Activated naive CD4-positive, alpha-beta T cell treated with anti-CD3 and anti-CD28 coated beads, Interleukin-2, amount 50 U/mL, for 24 hours (primary cell): ENCODE data around the gene ACACA.
"Not testable (repeated sequence)": the region's sequence is repeated elsewhere in the genome, so short reads cannot be mapped to it uniquely, and the experiment has no call there.

Source experiments
- H3K27ac Mint-ChIP-seq: one replicate; pipeline ENCODE4 v1.8.0; 2021; ENCODE audit warnings: mild to moderate bottlenecking, mixed read lengths
- H3K27me3 Mint-ChIP-seq: one replicate; pipeline ENCODE4 v1.8.0; 2021; ENCODE audit warnings: mixed read lengths
- H3K36me3 Mint-ChIP-seq: one replicate; pipeline ENCODE4 v1.8.0; 2021; ENCODE audit warnings: mixed read lengths
- H3K4me1 Mint-ChIP-seq: one replicate; pipeline ENCODE4 v1.8.0; 2021; ENCODE audit warnings: mixed read lengths
- H3K4me3 Mint-ChIP-seq: one replicate; pipeline ENCODE4 v1.8.0; 2021; ENCODE audit warnings: mild to moderate bottlenecking, mixed read lengths
- H3K9me3 Mint-ChIP-seq: one replicate; pipeline ENCODE4 v1.8.0; 2021; ENCODE audit warnings: mixed read lengths

ACACA gene

DNA sequence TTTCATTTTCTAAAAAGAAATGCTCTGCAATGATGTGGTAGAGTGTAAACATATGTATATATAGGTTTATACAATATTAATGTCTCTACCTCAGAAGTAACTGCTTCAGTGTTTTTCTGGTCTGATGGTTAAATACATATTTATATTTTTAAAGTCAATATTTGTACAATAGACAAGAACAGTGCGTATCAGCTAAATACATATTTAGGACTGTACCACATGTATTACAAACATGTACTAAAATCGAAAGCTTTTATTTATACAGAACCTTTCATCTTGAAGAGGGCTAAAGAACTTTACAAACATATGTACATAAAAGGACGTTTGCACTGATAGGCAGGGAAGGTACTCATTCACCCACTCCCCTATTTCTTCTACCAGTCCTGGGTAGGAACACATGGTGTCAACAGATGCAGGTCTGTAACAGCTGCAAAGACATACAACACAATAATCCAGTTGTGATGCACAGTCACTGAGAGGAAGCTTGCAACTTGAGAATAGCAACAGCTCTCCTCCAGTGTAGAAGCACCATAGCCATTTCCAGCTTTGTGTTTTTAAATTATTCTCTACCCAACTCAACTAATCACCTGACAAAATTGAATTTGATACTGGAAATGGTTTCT, 237.8 kb downstream of the ACACA start:
- Mint-ChIP-seq H3K27ac (no peak overlapping the region), H3K4me1 (no peaks in the 10 kb centered on the region), H3K36me3 (peaks cover 1% of the 10 kb centered on the region), H3K9me3 (no peaks in the 10 kb centered on the region), H3K27me3 (no peaks in the 10 kb centered on the region), H3K4me3 (no peak overlapping the region)

DNA sequence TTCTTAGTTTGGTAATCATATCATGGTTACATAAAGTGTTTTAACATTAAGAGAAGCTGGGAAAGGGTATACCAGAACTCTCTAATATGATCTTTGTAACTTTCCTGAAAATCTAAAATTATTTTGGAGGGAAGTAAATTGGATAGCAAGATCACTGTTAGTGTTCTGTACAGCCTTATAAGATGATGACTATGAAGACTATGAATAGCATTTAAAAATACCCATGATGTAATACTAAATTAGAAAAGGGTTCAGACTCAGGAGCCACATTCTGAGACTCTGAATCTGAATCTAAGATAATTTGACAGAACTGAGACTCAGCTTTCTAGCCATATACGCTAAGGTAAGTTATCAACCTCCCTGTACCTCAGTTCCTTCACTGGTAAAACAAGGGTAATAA, 238.9 kb downstream of the ACACA start:
- Mint-ChIP-seq H3K27ac (no peak overlapping the region), H3K9me3 (no peaks in the 10 kb centered on the region), H3K27me3 (no peaks in the 10 kb centered on the region), H3K4me3 (no peak overlapping the region), H3K4me1 (no peaks in the 10 kb centered on the region), H3K36me3 (peaks cover 5% of the 10 kb centered on the region)

DNA sequence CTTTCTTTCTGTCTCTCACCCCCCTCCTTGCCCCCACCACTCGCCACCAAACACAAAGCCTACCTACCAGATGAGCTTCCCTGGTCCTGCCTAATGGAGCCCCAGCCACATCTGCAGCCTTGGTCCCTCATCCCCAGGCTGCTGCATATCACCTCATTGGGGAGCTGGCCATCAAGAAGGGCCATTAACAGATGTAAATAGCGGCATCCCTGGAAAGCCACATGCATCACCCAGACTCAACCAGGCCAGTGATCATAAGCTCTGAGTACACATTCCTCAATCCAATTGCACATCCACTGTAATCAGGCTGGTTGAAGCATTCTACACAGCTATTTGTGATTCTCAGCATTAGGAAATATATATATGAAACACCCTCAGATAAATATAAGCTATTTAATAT, 242.6 kb downstream of the ACACA start:
- Mint-ChIP-seq H3K4me3 (no peak overlapping the region), H3K9me3 (no peaks in the 10 kb centered on the region), H3K27ac (no peak overlapping the region), H3K4me1 (no peaks in the 10 kb centered on the region), H3K36me3 (peaks cover 20% of the 10 kb centered on the region), H3K27me3 (no peaks in the 10 kb centered on the region)

DNA sequence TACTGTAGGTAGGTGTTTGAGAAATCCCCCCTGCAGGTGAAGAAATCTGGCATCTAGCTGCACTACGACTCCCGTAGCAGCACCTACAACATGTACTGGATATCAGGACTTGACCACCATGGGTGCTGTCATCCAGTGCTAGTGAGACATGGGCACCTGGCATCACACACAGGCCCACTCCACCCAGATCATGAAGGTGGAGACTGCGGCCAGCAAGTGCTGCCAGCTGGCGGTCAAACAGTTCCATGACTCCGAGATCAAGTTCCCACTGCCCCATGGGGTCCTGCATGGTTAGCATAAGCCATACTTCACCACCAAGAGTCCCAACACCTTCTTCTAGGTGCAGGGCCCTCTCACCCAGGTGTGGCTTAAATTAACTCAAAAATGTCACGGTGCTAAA, 243.8 kb downstream of the ACACA start:
- Mint-ChIP-seq H3K36me3 (peaks cover 23% of the 10 kb centered on the region), H3K27me3 (no peaks in the 10 kb centered on the region), H3K4me3 (no peak overlapping the region), H3K9me3 (no peaks in the 10 kb centered on the region), H3K4me1 (no peaks in the 10 kb centered on the region), H3K27ac (no peak overlapping the region)

DNA sequence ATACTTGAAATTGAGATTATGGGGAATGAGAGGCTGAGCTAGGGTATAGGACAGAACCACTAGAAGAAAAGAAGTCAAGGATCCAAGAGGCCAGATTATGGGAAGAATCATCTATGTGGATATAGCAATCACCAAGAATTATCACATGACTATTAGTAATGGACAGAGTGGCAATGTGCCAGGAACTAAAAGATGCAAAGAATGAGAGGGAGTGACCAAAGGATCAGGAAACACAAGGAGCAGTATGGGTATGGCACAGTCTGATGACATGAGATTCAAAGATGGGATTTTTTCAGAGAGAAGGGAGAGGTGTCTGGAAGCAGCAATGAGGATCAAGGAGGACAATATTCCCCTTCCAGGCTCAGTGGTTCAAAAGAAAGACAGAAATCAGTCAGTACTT, 245.7 kb downstream of the ACACA start:
- no peak overlapping the region for H3K4me3 Mint-ChIP-seq
- no peaks in the 10 kb centered on the region for H3K4me1 Mint-ChIP-seq
- H3K27me3 Mint-ChIP-seq: no peaks in the 10 kb centered on the region
- H3K36me3 Mint-ChIP-seq: peaks cover 28% of the 10 kb centered on the region
- H3K27ac Mint-ChIP-seq: no peak overlapping the region
- no peaks in the 10 kb centered on the region for H3K9me3 Mint-ChIP-seq

DNA sequence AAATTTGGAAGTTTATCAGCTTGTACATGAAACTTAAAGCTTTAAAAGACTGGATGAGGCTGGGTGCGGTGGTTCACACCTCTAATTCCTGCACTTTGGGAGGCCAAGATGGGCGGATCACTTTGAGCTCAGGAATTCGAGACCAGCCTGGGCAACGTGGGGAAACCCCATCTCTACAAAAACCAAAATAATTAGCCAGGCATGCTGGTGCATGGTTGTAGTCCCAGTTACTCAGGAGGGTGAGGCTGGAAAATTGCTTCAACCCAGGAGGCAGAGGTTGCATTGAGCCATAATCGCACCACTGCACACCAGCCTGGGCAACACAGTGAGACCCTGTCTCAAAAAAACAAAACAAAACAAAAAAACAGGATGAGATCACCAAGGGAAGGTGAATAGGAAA, 248.3 kb downstream of the ACACA start:
- H3K4me3 Mint-ChIP-seq: no peak overlapping the region
- H3K27me3 Mint-ChIP-seq: no peaks in the 10 kb centered on the region
- no peaks in the 10 kb centered on the region for H3K4me1 Mint-ChIP-seq
- H3K36me3 Mint-ChIP-seq: peaks cover 26% of the 10 kb centered on the region
- H3K9me3 Mint-ChIP-seq: no peaks in the 10 kb centered on the region
- H3K27ac Mint-ChIP-seq: no peak overlapping the region

DNA sequence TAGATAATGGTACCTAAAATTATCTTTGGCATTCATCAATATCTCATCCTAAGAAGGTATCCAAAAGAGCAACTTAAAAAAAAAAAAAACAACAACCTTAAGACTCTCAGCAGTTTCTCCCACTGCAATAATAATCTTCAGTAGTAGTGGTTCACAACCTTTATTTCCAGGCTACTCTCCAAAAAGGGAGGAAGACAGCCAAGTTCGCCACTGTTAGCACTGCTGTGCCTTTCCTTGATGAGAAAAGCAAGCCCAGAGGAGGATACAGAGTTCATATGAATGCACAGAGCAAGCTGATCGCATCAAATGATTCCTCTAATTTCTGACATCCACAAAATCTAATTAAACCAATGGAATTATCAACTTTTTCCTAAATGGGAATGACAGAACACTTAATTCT, 258.5 kb downstream of the ACACA start:
- Mint-ChIP-seq H3K27ac (no peak overlapping the region), H3K27me3 (no peaks in the 10 kb centered on the region), H3K4me1 (peaks cover 12% of the 10 kb centered on the region), H3K36me3 (peaks cover 20% of the 10 kb centered on the region), H3K9me3 (no peaks in the 10 kb centered on the region), H3K4me3 (no peak overlapping the region)

DNA sequence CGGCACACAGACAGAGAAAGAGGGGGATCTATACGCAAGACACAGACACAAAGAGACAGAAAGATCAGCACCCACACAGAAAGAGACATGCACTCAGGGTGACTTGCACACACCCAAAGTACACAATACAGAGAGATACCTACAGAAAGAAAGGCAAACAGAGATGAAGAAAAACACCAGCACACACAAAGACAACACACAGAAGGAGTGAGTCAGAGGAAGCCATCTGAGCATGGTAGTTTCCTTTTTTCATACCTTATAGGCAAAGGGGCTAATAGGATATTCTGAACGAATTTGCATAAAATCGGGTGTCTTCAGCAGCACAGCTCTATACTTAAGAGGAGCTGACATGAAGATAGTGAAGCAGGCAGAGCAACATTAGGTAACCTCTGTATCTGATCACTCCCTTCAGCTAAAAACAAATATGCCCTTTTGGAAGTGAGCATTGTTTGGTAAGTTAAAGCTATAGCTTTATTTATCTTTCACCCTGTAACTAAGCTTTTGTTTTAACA, 259.3 kb downstream of the ACACA start:
- no peak overlapping the region for H3K27ac Mint-ChIP-seq
- H3K9me3 Mint-ChIP-seq: no peaks in the 10 kb centered on the region
- peaks cover 20% of the 10 kb centered on the region for H3K36me3 Mint-ChIP-seq
- H3K27me3 Mint-ChIP-seq: no peaks in the 10 kb centered on the region
- peaks cover 12% of the 10 kb centered on the region for H3K4me1 Mint-ChIP-seq
- H3K4me3 Mint-ChIP-seq: peak overlapping the region; percentile 23

DNA sequence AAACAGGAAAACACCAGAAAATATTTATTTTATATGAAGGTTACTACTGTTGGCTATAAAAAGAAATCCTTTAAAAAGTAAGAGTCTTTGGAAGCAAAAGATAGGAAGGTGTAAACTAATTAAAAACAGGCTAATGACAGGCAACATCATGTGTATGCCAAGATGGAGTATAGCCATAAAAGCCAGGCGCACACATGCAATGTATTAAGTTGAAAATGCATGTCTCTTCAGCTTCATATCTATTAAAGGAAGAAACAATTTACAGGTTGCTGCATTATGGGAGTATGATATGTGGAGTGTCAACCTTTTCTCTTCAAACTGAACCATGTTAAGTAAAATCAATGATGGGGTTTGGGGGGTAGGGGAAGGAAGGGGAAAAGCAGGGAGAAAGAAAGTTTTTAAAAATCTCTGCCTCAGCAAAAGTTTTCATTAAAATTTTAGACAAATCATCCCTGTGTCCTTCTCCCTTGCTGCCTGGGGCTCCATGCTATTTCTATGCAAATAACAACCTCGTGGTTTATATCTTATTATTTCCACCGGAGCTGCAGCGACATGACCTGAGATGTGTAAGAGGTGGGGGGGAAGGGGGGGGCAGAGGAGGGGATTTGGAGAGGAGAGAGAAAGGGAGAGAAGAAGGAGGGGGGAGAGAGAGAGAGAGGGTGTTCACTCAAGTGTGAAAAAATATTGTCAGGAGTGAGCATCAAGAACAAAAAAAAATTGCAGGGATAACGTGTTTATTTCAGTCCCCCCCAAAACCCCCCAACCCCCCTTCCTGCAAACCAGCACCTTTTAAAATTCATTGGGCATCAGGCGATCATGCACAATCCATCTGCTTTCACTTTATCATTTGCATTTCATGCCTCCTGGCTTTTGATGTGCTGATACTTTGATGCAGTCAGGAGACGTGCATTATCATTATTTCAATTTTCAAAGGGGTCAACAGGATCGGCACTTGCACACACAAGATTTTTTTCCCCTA, 260.3 kb downstream of the ACACA start:
- Mint-ChIP-seq H3K9me3 (no peaks in the 10 kb centered on the region), H3K27ac (no peak overlapping the region), H3K4me1 (peaks cover 12% of the 10 kb centered on the region), H3K36me3 (peaks cover 21% of the 10 kb centered on the region), H3K27me3 (no peaks in the 10 kb centered on the region), H3K4me3 (no peak overlapping the region)

DNA sequence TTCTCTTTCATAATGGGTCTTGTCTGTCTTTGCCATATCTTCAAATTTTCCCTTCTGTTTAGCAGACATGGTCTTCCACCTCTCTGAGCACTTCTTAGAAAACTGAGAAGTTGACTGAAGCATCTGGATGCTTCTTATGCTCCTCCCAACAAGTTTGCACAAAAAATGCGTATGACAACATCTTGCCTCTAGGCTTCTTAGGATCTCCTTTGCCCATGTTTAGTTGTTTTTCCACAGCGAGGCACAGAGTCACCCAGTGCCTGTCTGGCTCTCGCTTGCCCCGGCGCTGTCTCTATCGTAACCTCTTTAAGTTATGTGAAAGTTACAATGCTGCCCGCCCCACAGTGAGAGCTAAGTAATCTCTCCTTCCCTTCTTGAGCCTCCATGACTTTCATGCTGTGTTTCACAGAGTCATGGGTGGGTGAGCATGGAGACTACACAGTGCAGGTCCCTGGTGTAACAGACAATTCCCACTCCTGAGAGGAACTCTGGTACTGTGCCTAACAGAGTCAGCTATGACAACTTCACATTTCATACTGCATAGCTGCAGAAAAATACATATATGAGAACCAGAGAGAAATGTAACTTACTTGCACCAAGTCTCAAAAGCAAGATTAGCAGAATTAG, 262.4 kb downstream of the ACACA start:
- Mint-ChIP-seq H3K4me1 (peaks cover 12% of the 10 kb centered on the region), H3K36me3 (peaks cover 17% of the 10 kb centered on the region), H3K4me3 (no peak overlapping the region), H3K9me3 (no peaks in the 10 kb centered on the region), H3K27ac (no peak overlapping the region), H3K27me3 (no peaks in the 10 kb centered on the region)

DNA sequence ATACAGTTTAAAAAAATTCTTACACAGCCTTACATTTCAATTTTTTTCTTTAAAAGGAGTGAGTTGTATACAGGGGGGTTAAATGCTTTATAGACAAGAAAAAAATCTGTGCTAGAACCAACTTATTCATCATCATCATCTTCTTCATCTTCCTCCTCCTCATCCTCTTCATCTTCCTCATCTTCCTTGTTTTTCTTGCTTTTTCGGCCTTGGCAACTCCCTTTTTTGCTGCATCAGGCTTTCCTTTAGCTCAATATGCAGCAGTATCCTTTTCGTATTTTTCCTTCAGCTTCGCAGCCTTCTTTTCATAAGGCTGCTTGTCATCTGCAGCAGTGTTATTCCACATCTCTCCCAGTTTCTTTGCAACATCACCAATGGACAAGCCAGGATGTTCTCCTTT, 263.1 kb downstream of the ACACA start:
- H3K27me3 Mint-ChIP-seq, H3K9me3 Mint-ChIP-seq, H3K4me3 Mint-ChIP-seq: not testable (repeated sequence)
- Mint-ChIP-seq H3K4me1 (peaks cover 12% of the 10 kb centered on the region), H3K27ac (peak overlapping the region; percentile 15), H3K36me3 (peaks cover 21% of the 10 kb centered on the region)

DNA sequence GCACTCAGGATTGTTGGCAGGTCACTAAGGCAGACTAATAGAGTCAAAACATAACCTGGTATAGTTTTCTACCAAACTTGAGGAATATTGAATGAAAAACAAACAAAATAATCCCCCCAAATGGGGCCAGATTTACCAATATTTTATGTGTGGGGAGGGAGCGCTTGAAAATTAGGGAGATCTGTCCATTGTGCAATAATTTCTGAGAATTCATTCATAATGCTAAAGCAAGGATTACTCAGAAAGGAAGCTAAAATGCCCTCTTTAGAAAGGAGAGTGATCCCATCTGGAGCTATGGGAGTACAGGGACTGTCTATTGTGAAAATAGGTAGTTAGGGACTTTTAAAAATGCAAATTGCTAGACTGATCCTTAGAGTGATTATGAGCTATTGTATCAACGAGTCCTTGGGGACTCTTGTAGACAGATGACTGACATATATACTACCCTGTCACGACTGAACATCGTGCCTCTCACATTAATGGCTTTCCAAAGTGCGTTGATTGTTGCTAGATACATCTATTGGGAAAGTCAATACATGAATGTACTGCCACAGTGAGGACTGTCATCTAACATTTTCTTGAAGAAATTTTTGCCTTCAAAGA, 264.2 kb downstream of the ACACA start:
- no peak overlapping the region for H3K27ac Mint-ChIP-seq

DNA sequence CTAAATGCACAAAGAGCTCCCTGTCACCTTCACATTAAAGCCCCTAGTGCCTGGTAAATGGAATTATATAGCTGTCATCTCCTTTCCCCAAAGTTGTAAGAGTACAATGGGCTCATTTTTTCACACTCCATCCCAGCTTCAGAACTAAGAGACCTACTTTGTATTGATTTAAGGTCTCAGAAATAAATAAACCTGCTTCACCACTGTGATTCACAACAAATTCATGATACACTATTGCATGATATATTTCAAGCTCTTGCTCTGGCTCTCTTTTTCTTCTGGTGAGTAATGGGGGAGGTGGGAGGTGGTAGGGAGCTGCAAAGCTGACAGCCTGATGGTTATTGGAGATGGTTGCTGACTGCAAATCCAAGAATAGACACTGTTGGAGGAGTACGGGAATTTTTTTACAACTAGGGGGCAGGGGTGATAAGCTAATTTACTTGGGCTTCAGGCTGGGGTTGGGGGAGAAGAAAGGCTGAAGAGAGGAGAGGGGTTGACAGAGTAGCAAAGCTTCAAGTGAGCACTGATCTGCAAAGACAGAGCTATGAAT, 268.0 kb downstream of the ACACA start:
- H3K4me3 Mint-ChIP-seq: no peak overlapping the region
- H3K27ac Mint-ChIP-seq: no peak overlapping the region
- H3K9me3 Mint-ChIP-seq: no peaks in the 10 kb centered on the region
- H3K27me3 Mint-ChIP-seq: no peaks in the 10 kb centered on the region
- H3K36me3 Mint-ChIP-seq: peaks cover 16% of the 10 kb centered on the region
- no peaks in the 10 kb centered on the region for H3K4me1 Mint-ChIP-seq

More for the DNA sequence above, 264.2 kb downstream of the ACACA start:
- Mint-ChIP-seq H3K36me3 (peaks cover 21% of the 10 kb centered on the region), H3K4me3 (no peak overlapping the region), H3K27me3 (no peaks in the 10 kb centered on the region), H3K4me1 (peaks cover 12% of the 10 kb centered on the region), H3K9me3 (no peaks in the 10 kb centered on the region)

DNA sequence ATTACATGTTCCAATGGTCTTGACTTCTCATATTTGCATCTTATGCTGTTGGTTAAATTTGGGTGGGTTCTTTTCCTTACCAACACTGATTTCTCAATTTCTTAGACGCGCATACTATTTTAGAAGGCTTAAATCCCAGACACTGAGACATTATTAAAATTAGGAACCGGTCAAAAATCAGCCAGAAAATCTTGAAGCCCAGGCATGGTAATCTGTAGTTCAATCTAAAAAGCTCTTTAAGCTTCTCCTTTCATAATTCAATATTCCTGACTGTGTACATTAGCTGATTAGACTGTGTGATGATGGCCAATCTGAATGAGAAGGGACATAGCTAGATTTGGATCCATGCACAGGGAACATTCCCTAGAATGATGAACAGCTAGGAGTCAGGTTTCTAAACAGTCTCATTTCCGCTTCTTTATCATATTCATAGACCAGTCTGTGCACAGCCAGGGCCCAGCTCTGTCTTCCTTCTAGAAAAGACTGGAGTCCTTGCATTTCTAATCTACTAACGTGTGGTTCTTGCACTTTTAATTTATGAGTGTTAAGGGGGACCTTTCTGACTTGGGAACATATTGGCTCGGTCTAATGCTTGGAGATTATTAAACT, 268.6 kb downstream of the ACACA start:
- peaks cover 16% of the 10 kb centered on the region for H3K36me3 Mint-ChIP-seq
- H3K4me1 Mint-ChIP-seq: no peaks in the 10 kb centered on the region
- no peaks in the 10 kb centered on the region for H3K9me3 Mint-ChIP-seq
- H3K27ac Mint-ChIP-seq: no peak overlapping the region
- H3K27me3 Mint-ChIP-seq: no peaks in the 10 kb centered on the region
- no peak overlapping the region for H3K4me3 Mint-ChIP-seq

DNA sequence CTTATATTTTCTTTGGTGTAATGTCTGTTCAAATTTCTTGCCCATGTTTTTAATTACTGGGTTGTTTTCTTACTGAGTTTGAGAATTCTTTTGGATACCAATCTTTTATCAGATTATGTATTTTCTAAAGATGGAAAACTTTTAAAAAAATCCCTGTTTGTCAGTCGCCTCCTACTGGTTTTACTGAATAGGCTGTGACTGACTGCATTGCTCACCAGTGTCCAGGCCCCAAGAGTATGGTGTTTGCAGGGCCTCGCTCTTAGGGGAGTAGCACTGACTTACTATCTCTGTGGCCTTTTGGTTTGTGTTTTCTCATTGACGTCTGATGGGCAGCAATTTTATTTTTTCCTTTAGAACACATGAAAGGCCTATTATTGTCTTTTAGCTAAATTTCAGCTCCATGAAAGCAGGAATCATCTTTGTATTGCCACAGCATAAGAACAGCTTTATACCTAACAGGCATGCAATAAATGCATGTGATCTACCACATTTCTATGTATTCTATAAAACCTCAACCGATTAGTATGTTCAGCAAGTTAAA, 269.5 kb downstream of the ACACA start:
- H3K36me3 Mint-ChIP-seq: peaks cover 11% of the 10 kb centered on the region

More for the DNA sequence above, 269.5 kb downstream of the ACACA start:
- Mint-ChIP-seq H3K27ac (no peak overlapping the region), H3K4me1 (no peaks in the 10 kb centered on the region), H3K9me3 (no peaks in the 10 kb centered on the region), H3K27me3 (no peaks in the 10 kb centered on the region), H3K4me3 (no peak overlapping the region)
